Keratinocyte (primary cell): Measurements from ENCODE around the gene DNAJC5G.

Source experiments
- CTCF ChIP-seq, 3 experiments: IDR thresholded peaks in 1 of 3; conservative IDR thresholded peaks in 1 of 3; optimal IDR thresholded peaks in 1 of 3; 2 replicates in 2 of 3; 3 replicates in 1 of 3; pipeline versions ENCODE3 to v1.5.1; 2011; ENCODE audit warnings: low read length in 3 of 3, mild to moderate bottlenecking in 3 of 3, moderate library complexity in 2 of 3, control low read depth in 1 of 3, inconsistent platforms in 1 of 3; ENCODE audit not compliant: insufficient read depth in 2 of 3; ENCODE audit errors: extremely low read depth in 1 of 3
- EZH2 ChIP-seq: IDR thresholded peaks from one replicate; pipeline ENCODE4 v1.6.1; 2012; ENCODE audit warnings: inconsistent platforms, mild to moderate bottlenecking, low read length, moderate library complexity

DNA sequence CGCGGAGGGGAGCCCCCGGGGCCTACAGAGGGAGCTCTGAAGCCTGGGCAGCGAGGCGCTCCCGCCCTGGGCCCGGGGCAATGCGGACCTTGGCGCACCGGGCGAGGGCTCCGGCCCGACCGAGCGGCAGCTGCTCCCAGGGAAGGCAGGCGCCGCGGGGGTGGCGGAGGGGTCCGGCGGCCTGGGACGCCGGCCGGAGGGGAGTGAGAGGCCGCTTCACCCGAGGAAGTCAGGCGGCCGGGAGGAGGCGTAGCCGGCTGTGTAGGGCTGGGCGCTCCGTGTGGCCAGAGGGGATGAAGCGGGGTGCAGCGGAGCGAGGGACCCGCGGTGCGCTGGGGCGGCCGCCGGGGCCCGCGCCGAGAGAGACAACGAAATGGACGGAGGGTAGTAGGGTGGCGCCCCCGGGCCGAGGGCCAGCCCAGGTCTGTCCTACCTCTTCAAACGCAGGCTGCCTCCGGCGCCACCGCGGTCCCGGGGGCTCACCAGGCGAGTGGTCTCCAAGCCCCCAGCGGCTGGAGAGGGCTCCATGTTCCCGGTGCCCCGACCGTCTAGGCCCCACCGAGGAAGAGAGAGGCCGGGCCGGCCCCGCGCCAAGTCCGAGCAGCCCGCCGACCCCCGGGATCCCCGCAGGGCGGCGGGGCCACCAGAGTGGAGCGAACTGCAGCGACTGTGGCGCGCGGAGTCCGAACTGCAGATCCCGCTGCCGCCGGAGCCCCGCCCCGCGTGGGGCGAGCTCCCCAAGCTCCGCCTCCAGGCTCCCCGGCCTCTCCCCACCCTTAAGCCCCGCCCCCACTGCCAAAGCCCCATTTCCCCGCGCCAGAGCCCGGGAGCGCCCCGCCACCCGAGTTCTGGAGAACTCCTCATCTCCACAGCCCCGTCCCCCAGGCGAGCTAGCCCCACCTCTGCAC, 12.6 kb upstream of the DNAJC5G start, which contains the start of gene SLC30A3:
- TF ChIP-seq CTCF (optimal IDR thresholded peaks at IDR 0.05 in 1 of 3, IDR thresholded peaks at IDR 0.05 in 1 of 3, conservative IDR thresholded peaks at IDR 0.05 in 1 of 3; ENCODE audit: extremely low read depth in 1 of 3, insufficient read depth in 2 of 3, low read length in 3 of 3), result no peak
- TF ChIP-seq EZH2, result peak; percentile 92
